Skeletal muscle satellite cell (primary cell): ENCODE data around the gene DUS4L.

Experiments
- H3K27me3 ChIP-seq: 2 replicates; pipeline ENCODE4 v1.7.0; 2013; ENCODE audit warnings: low read length; ENCODE audit not compliant: control insufficient read depth, insufficient read depth
- H3K36me3 ChIP-seq: 2 replicates; pipeline ENCODE4 v1.7.0; 2013; ENCODE audit warnings: mild to moderate bottlenecking, control low read depth, low read length; ENCODE audit not compliant: insufficient read depth
- H3K4me1 ChIP-seq: 2 replicates; pipeline ENCODE4 v1.7.0; 2013; ENCODE audit warnings: low read length; ENCODE audit not compliant: control insufficient read depth, insufficient read depth
- H3K4me2 ChIP-seq: 2 replicates; pipeline ENCODE4 v1.7.0; 2013; ENCODE audit warnings: mild to moderate bottlenecking, low read length
- H3K4me3 ChIP-seq: 2 replicates; pipeline ENCODE4 v1.7.0; 2013; ENCODE audit warnings: low read length
- H3K9ac ChIP-seq: 2 replicates; pipeline ENCODE4 v1.7.0; 2013; ENCODE audit warnings: mild to moderate bottlenecking, low read depth, low read length, moderate library complexity
- H3K9me3 ChIP-seq: replicated peaks from 2 replicates; pipeline ENCODE4 v1.7.0; 2013; ENCODE audit warnings: mild to moderate bottlenecking, control low read depth, low read length

The DUS4L gene

GRCh38 chr7:107599262-107599661 is 35.5 kb downstream of the DUS4L start:
- Histone ChIP-seq H3K9ac (no peak overlapping the region), H3K4me1 (peaks cover 17% of the 10 kb centered on the region), H3K4me3 (no peak overlapping the region)

DNA sequence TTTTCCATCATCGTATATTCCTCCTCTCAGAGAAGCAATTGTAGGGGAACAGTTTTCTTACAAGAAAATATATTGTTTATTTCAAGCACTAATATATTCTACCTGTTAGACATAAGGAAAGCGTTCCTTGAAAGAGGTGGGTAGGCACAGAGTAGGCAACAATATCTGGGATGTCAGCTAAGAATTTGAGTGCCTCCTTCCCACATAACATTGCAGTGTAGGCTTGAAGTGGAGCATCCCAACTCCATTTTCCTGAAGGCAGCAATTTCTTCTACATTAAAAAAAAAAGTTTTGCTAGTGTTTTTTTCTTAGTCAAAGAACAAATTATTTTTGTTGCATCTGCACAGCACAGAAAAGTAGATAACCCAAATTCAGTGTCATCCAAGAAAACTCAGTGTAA is 37.0 kb downstream of the DUS4L start:
- Histone ChIP-seq H3K4me1 (peaks cover 6% of the 10 kb centered on the region), H3K9ac (no peak overlapping the region), H3K4me3 (no peak overlapping the region), H3K27me3 (no peaks in the 10 kb centered on the region), H3K4me2 (no peak overlapping the region), H3K36me3 (peaks cover 44% of the 10 kb centered on the region), H3K9me3 (no peaks in the 10 kb centered on the region)

More at GRCh38 chr7:107599262-107599661, 35.5 kb downstream of the DUS4L start:
- Histone ChIP-seq H3K4me2 (no peak overlapping the region), H3K36me3 (peaks cover 44% of the 10 kb centered on the region), H3K9me3 (no peaks in the 10 kb centered on the region), H3K27me3 (no peaks in the 10 kb centered on the region)

DNA sequence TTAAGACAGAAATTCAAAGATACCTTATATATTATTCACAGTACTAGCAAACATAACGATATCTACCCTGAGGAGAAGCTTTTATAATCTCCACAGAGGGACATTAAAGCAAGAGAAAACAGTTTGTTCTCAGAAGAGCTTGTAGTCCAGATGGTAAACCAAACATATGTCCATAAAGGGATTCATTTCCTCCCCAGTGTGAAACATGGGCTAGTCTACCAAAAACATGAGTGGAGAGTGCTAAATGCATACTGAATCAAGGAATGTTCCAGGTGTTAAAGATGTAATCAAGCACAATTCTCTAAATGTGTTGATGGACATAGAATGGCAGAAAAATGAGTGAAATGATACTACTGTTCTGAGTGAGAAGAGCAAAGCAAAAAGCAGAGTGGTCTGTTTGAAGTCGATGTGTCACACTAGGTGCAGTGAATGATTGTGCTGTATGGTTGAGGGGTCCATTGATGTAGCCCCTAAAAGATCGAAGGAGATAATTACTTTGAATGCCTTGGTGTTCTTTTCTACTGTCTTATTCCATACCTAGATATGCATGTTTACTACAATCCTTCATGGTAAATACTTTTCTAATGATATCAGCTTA is 41.5 kb downstream of the DUS4L start:
- H3K9me3 ChIP-seq: no peaks in the 10 kb centered on the region
- H3K4me1 ChIP-seq: no peaks in the 10 kb centered on the region
- no peak overlapping the region for H3K4me2 ChIP-seq
- H3K36me3 ChIP-seq: peaks cover 29% of the 10 kb centered on the region
- no peak overlapping the region for H3K4me3 ChIP-seq
- H3K27me3 ChIP-seq: no peaks in the 10 kb centered on the region
- H3K9ac ChIP-seq: no peak overlapping the region

DNA sequence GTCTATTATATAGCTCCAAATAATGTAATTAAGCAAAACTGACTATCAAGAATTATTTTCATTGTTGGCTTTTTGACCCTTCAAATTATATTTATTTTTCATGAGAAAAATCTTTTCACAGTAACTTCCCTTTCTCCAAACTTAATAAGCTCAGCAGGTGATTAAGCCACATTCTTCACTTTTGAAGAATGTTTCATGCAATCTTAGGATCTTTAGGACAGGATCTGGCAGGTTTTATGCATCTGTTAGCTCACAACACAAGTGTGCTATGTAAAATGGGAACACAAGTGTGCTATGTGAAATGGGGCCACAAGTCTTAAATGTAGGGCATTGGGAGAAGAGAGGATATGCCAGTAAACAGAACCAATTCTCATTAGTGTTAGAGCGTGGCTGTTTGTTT is 42.5 kb downstream of the DUS4L start:
- Histone ChIP-seq H3K27me3 (no peaks in the 10 kb centered on the region), H3K9me3 (no peaks in the 10 kb centered on the region), H3K9ac (no peak overlapping the region), H3K4me2 (no peak overlapping the region), H3K4me1 (no peaks in the 10 kb centered on the region), H3K4me3 (no peak overlapping the region), H3K36me3 (peaks cover 21% of the 10 kb centered on the region)

DNA sequence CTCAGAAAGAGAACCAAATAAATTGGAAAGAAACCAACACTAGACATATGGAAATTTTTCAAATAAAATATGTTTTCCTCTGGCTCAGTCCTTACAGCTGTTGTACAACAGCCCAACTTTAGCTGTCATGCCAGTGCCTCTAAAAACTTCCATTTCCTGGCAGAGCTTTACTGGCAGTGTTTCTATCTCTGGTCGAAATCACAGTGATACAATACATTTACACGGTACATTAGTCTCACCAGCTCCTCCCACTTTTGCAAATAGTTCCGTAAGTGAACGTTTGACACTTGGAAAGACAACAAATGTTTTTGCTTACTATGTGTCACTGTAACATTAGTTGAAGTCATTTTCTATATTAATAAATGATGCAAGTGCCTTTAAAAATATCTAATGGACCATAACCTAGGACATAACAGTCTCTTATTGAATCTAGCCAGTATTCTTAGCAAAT is 46.1 kb downstream of the DUS4L start:
- Histone ChIP-seq H3K4me2 (no peak overlapping the region), H3K27me3 (no peaks in the 10 kb centered on the region), H3K4me3 (no peak overlapping the region), H3K4me1 (peaks cover 10% of the 10 kb centered on the region), H3K9me3 (no peaks in the 10 kb centered on the region), H3K9ac (no peak overlapping the region), H3K36me3 (peaks cover 14% of the 10 kb centered on the region)

DNA sequence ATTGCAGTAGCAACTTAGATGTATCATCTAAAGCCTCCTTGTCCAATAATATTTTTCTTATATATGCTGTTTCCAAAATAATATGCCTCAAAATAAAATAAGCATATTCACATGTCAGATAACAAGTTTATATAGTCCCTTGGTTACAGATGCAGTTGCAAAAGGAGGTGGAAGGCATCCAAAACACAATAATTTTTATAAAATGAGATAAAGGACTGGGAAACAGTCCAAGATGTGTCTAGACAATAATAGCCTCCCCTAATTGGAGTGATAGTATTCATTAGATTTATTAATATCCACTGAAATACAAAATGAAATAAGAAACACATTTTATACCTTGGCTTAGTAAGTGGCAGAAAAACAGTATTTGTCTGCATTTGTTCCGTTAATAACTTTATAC is 46.6 kb downstream of the DUS4L start:
- Histone ChIP-seq H3K27me3 (no peaks in the 10 kb centered on the region), H3K36me3 (peaks cover 14% of the 10 kb centered on the region)

DNA sequence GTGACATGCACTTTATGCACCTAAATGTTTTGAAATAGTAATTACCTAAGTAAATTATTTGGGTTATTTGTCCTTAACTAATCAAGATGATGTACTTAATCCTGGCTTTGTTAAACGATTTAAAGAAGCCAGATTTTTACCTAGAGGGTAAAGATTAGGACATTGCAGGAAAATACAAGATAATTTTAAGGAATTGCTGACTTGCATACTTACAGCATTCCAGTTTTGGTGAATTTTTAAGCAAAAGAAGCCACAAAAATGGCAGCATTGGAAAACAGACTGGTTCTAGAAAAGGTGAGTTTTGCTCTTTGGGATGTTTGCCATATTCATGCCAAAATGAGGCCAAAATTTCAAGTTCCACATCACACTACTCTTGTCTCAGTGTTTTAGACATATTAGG is 49.7 kb downstream of the DUS4L start:
- Histone ChIP-seq H3K9me3 (no peaks in the 10 kb centered on the region), H3K4me1 (peaks cover 10% of the 10 kb centered on the region), H3K9ac (no peak overlapping the region), H3K4me3 (no peak overlapping the region), H3K36me3 (peaks cover 28% of the 10 kb centered on the region), H3K4me2 (no peak overlapping the region), H3K27me3 (no peaks in the 10 kb centered on the region)

More for the DNA sequence above, 46.6 kb downstream of the DUS4L start:
- Histone ChIP-seq H3K4me3 (no peak overlapping the region), H3K4me1 (peaks cover 10% of the 10 kb centered on the region), H3K4me2 (no peak overlapping the region), H3K9ac (no peak overlapping the region), H3K9me3 (no peaks in the 10 kb centered on the region)

- peaks cover 10% of the 10 kb centered on the region for H3K4me1 ChIP-seq
- peak overlapping the region; percentile 28 for H3K4me2 ChIP-seq
- H3K9ac ChIP-seq: no peak overlapping the region
- peaks cover 27% of the 10 kb centered on the region for H3K36me3 ChIP-seq
- H3K9me3 ChIP-seq: no peaks in the 10 kb centered on the region
- no peaks in the 10 kb centered on the region for H3K27me3 ChIP-seq
- peak overlapping the region; percentile 7 for H3K4me3 ChIP-seq
Observed at GRCh38 chr7:107613948-107614347, 50.2 kb downstream of the DUS4L start.

DNA sequence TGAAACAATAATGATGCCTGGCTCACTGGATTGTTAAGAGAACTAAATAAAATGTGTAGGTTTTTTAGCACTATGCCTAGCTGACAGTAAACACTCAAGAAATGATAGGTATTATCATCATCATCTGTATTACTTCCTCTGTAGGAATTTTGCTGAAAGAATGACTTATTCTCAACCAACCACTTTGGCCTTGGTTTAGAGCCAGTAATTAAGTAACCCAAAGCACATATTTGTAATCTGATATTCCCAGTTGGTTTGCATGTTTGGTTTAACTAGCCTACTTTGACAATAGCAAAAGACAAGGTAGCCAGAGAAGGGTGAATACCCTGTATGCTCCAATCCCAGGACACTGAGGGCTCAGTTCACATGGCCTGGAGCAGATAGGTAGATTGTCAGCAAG is 50.7 kb downstream of the DUS4L start:
- H3K36me3 ChIP-seq: peaks cover 23% of the 10 kb centered on the region
- H3K27me3 ChIP-seq: no peaks in the 10 kb centered on the region
- peaks cover 10% of the 10 kb centered on the region for H3K4me1 ChIP-seq
- H3K9ac ChIP-seq: no peak overlapping the region
- peak overlapping the region; percentile 28 for H3K4me2 ChIP-seq
- H3K4me3 ChIP-seq: peak overlapping the region; percentile 7
- no peaks in the 10 kb centered on the region for H3K9me3 ChIP-seq

DNA sequence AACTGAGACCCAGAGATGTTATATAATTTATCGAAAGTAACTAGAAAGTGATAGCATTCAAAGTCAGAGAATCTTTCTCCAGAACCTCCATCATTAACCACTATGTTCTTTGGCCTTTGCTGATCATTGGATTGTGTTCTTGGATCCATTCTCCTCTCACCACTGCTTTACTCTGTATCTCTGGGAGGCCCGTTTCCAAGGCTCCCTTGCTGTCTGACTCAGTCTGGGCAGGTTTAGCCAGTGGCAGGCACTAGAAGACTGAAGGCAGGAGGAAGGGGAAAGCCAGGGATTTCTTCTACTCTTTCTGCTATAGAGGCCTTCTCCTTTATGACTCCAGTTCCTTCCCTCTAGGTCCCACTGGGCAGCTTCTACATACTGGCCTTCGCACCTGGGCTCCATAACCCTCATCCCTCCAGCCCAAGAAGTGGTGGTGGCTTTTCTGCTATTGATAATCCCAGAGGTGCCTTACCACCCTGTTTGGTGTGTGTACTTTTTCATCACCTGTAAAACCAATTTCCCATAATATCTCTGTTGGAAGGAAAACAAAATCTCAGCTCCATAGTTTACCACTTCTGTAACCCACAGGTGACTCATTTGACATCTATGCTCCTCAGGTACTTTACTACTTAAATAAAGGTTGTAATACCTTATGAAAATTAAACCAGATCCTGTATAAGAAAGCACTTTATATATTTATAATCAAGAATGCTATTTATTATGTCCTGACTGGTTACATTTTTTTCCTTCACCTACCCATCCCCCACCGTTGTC is 52.3 kb downstream of the DUS4L start:
- H3K27me3 ChIP-seq: no peaks in the 10 kb centered on the region
- H3K4me3 ChIP-seq: no peak overlapping the region
- peaks cover 10% of the 10 kb centered on the region for H3K4me1 ChIP-seq
- H3K4me2 ChIP-seq: no peak overlapping the region
- no peak overlapping the region for H3K9ac ChIP-seq
- H3K9me3 ChIP-seq: no peaks in the 10 kb centered on the region
- H3K36me3 ChIP-seq: peaks cover 29% of the 10 kb centered on the region

- H3K9me3 ChIP-seq: no peaks in the 10 kb centered on the region
- H3K4me3 ChIP-seq: no peak overlapping the region
- H3K27me3 ChIP-seq: no peaks in the 10 kb centered on the region
- H3K36me3 ChIP-seq: peaks cover 19% of the 10 kb centered on the region
- no peak overlapping the region for H3K4me2 ChIP-seq
- peaks cover 11% of the 10 kb centered on the region for H3K4me1 ChIP-seq
- H3K9ac ChIP-seq: no peak overlapping the region
Observed at GRCh38 chr7:107622429-107622828, 58.7 kb downstream of the DUS4L start.

GRCh38 chr7:107622894-107623293 is 59.1 kb downstream of the DUS4L start:
- Histone ChIP-seq H3K9me3 (no peaks in the 10 kb centered on the region), H3K4me2 (no peak overlapping the region), H3K4me1 (peaks cover 11% of the 10 kb centered on the region), H3K4me3 (no peak overlapping the region), H3K9ac (no peak overlapping the region), H3K27me3 (no peaks in the 10 kb centered on the region), H3K36me3 (peaks cover 19% of the 10 kb centered on the region)
